SU-DHL-6 (cell line): ENCODE data around the gene SPRR1A.

Experiments
- EZH2phosphoT487 ChIP-seq: fragments of 200-600 bp; sonication (generic), shearing (Covaris generic); conservative IDR thresholded peaks from 2 replicates; pipeline ENCODE4 v1.6.1; 2018; ENCODE audit warnings: mild to moderate bottlenecking, antibody characterized with exemption, low read length, moderate library complexity, mixed read lengths
- TF ChIP-seq, protein P1 (sequence below): fragments of 200-600 bp; sonication (generic); IDR thresholded peaks from one replicate; pipeline ENCODE4 v1.5.1; 2017; ENCODE audit warnings: antibody characterized with exemption, mild to moderate bottlenecking, low read length, moderate library complexity; ENCODE audit not compliant: insufficient read depth, poor library complexity, severe bottlenecking

DNA sequence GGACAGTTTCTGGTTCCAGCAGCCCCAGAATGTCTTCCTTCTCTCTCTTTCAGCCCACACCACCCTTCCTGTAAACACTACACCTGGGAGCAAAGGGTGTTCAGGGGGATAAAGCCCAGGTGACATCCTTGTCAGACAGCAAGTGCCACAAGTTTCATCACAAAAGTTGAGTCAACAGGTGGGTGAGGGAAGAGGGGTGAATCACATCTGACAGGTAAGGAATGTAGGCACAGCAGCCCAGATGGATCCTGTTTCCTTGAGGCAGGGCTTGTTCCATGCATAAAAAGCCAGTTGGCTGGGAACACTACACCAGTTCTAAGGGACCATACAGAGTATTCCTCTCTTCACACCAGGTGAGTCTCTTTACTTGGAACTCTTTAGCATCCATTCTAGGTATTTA is 47.0 kb downstream of the SPRR1A start, which contains the start of gene SPRR1B:
- TF ChIP-seq, protein P1, sequence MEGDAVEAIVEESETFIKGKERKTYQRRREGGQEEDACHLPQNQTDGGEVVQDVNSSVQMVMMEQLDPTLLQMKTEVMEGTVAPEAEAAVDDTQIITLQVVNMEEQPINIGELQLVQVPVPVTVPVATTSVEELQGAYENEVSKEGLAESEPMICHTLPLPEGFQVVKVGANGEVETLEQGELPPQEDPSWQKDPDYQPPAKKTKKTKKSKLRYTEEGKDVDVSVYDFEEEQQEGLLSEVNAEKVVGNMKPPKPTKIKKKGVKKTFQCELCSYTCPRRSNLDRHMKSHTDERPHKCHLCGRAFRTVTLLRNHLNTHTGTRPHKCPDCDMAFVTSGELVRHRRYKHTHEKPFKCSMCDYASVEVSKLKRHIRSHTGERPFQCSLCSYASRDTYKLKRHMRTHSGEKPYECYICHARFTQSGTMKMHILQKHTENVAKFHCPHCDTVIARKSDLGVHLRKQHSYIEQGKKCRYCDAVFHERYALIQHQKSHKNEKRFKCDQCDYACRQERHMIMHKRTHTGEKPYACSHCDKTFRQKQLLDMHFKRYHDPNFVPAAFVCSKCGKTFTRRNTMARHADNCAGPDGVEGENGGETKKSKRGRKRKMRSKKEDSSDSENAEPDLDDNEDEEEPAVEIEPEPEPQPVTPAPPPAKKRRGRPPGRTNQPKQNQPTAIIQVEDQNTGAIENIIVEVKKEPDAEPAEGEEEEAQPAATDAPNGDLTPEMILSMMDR = no peak
- TF ChIP-seq EZH2phosphoT487 = no peak
